Measurements from ENCODE around the gene C19orf33.

Gene C19orf33

DNA sequence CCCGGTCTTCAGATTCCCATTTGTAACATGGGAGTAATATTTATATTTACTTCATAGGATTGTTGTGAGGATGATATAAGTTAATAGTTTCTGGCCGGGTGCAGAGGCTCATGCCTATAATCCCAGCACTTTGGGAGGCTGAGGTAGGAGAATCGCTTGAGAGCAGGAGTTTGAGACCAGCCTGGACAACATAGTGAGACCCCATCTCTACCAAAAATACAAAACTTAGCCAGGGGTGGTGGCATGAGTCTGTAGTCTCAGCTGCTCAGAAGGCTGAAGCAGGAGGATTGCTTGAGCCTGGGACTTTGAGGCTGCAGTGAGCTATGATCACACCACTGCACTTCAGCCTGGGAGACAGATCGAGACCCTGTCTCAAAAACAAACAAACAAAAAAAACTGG lies 42.8 kb downstream of the C19orf33 start:
- Histone ChIP-seq H3K27ac (no peak overlapping the region), H3K27me3 (replicated peaks) (no peaks in the 10 kb centered on the region), H3K4me3 (ENCODE audit: low read depth, low read length) (no peak overlapping the region), H3K36me3 (replicated peaks) (no peaks in the 10 kb centered on the region)
- in situ Hi-C loops (cut with HindIII; ENCODE audit: low pct_ligation_motif_present, low sequenced_read_pairs): no loop called here
- no peak for DNase-seq
- TF ChIP-seq, protein P1, sequence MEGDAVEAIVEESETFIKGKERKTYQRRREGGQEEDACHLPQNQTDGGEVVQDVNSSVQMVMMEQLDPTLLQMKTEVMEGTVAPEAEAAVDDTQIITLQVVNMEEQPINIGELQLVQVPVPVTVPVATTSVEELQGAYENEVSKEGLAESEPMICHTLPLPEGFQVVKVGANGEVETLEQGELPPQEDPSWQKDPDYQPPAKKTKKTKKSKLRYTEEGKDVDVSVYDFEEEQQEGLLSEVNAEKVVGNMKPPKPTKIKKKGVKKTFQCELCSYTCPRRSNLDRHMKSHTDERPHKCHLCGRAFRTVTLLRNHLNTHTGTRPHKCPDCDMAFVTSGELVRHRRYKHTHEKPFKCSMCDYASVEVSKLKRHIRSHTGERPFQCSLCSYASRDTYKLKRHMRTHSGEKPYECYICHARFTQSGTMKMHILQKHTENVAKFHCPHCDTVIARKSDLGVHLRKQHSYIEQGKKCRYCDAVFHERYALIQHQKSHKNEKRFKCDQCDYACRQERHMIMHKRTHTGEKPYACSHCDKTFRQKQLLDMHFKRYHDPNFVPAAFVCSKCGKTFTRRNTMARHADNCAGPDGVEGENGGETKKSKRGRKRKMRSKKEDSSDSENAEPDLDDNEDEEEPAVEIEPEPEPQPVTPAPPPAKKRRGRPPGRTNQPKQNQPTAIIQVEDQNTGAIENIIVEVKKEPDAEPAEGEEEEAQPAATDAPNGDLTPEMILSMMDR (IDR thresholded peaks at IDR 0.05; ENCODE audit: low read depth, low read length, missing control alignments): no peak

DNA sequence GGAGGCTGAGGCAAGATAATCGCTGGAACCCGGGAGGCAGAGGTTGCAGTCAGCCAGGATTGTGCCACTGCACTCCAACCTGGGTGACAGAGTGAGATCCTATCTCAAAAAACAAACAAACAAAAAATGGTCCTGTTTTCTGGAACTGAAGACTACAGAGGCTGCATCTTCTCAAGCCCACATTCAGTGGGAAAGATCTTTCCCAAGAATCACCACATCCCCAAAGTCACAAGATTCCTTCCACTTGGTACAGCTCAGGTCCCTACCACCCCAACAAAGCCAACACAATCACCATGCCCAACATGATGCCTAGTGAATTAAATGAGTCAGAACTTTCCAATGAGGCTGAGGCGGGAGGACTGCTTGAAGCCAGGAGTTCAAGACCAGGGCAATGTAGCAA lies 46.8 kb downstream of the C19orf33 start:
- no peaks in the 10 kb centered on the region for H3K27me3 ChIP-seq (replicated peaks)
- no peaks in the 10 kb centered on the region for H3K36me3 ChIP-seq (replicated peaks)
- no peak overlapping the region for H3K4me3 ChIP-seq (ENCODE audit: low read depth, low read length)
- in situ Hi-C loops (cut with HindIII; ENCODE audit: low pct_ligation_motif_present, low sequenced_read_pairs): no loop called here
- no peak for DNase-seq
- H3K27ac ChIP-seq: no peak overlapping the region
- TF ChIP-seq, protein P1 (IDR thresholded peaks at IDR 0.05; ENCODE audit: low read depth, low read length, missing control alignments): no peak

- Histone ChIP-seq H3K36me3 (replicated peaks) (no peaks in the 10 kb centered on the region), H3K27ac (no peak overlapping the region), H3K27me3 (replicated peaks) (no peaks in the 10 kb centered on the region), H3K4me3 (ENCODE audit: low read depth, low read length) (no peak overlapping the region)
- TF ChIP-seq, protein P1 (IDR thresholded peaks at IDR 0.05; ENCODE audit: low read depth, low read length, missing control alignments): no peak
- in situ Hi-C loops (cut with HindIII; ENCODE audit: low pct_ligation_motif_present, low sequenced_read_pairs): no loop called here
- DNase-seq: no peak
Measured at GRCh38 chr19:38351865-38352395, 47.9 kb downstream of the C19orf33 start.

DNA sequence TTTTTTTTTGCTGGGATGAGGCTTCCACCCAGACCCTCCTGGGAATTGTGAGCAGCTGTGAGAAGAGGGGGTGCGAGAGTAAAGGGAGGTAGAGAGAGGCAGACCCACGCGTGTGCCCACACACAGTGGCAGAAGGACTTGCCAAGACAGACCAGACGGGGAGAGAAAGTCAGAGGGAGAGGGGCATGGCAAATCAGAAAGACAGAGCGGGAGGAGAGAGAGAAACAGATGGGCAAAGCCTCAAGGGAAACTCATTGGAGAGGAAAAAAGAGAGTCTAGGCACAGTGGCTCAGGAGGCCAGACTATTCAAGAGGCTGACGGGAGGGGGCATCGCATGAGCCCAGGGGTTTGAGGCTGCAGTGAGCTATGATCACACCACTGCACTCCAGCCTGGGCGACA lies 48.6 kb downstream of the C19orf33 start:
- TF ChIP-seq, protein P1 (IDR thresholded peaks at IDR 0.05; ENCODE audit: low read depth, low read length, missing control alignments): no peak
- in situ Hi-C loops (cut with HindIII; ENCODE audit: low pct_ligation_motif_present, low sequenced_read_pairs): no loop called here
- DNase-seq: no peak
- Histone ChIP-seq H3K27ac (no peak overlapping the region), H3K36me3 (replicated peaks) (no peaks in the 10 kb centered on the region), H3K4me3 (ENCODE audit: low read depth, low read length) (no peak overlapping the region), H3K27me3 (replicated peaks) (no peaks in the 10 kb centered on the region)
